GM12873 (cell line): ENCODE measurements around the gene CNNM4.

ENCODE experiments used
- CTCF ChIP-seq: IDR thresholded peaks from 2 replicates; pipeline ENCODE4 v1.5.1; 2012; ENCODE audit warnings: low read depth, mild to moderate bottlenecking, moderate library complexity, low read length, control low read depth; ENCODE audit not compliant: insufficient read depth; ENCODE audit errors: missing control alignments

The CNNM4 gene

GRCh38 chr2:96861074-96861473 lies 100.4 kb downstream of the CNNM4 start:
- TF ChIP-seq CTCF, result no peak
